ENCODE data around the gene ZNF430. TPM values are rescaled to one million over a fixed set of nuclear protein-coding genes. Genes with fewer than 3 reads are reported as not detected.
A peak's percentile ranks its signal among the peaks of the same experiment; 100 is the strongest.

ZNF430 gene
- total RNA-seq, 1 donor, result 9.9 TPM

DNA sequence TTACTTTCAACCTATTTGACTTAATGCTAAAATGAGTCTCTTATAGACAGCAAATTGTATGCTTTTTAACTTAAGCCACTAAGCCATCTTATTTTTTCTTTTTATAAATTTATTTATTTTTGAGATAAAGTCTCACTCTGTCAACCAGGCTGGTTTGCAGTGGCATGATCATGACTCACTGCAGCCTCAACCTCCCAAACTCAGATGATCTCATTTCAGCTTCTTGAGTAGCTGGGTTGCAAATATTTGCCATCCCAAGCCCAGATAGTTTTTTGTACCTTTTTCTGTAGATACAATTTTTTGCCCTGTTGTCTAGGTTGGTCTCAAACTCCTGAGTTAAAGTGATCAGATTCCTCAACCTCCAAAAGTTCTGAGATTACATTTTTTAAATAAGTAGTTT, 88.7 kb downstream of the ZNF430 start:
- peak; percentile 5 for DNase-seq (ENCODE audit: low read depth)
- H3K4me3 ChIP-seq (ENCODE audit: low read depth, low read length), result no peak overlapping the region
- no peak for TF ChIP-seq CTCF (IDR thresholded peaks at IDR 0.05; ENCODE audit: insufficient read depth, low read length)

Small RNAs within 50 kb of the gene (small RNA-seq; reads per million reads assigned to genes)
- not detected for gene AC008739.3

Other genes starting within 250 kb of the ZNF430 start
- 4.0 and 5.0 TPM in 2 replicates for gene ZNF66, start 244.4 kb upstream of the ZNF430 start, total RNA-seq (ENCODE audit: low replicate concordance)
- gene ZNF85, start 97.4 kb upstream of the ZNF430 start, total RNA-seq (ENCODE audit: low replicate concordance), result 10.4 and 11.4 TPM in 2 replicates
- 1.7 and 9.7 TPM in 2 replicates for gene ZNF714, start 61.5 kb downstream of the ZNF430 start, total RNA-seq (ENCODE audit: low replicate concordance)
- gene ZNF431, start 121.4 kb downstream of the ZNF430 start, total RNA-seq (ENCODE audit: low replicate concordance), result 5.1 and 10.1 TPM in 2 replicates

All from fibroblast of the aortic adventitia (primary cell).